A673 (cell line): Measurements from ENCODE around the gene DNAJC3.

Experiments
- CTCF ChIP-seq: fragments of 300-800, 200-600 bp; sonication (generic); conservative IDR thresholded peaks from 2 replicates; pipeline ENCODE4 v1.5.1; 2017; ENCODE audit warnings: low read depth, mild to moderate bottlenecking, antibody characterized with exemption, low read length, moderate library complexity, mixed read lengths
- EZH2 ChIP-seq: fragments of 200-600 bp; sonication (generic); IDR thresholded peaks from 2 replicates; pipeline ENCODE4 v1.6.1; 2017; ENCODE audit warnings: borderline replicate concordance, low read depth, mild to moderate bottlenecking, mixed read lengths, antibody characterized with exemption, low read length; ENCODE audit not compliant: poor library complexity, severe bottlenecking

- TF ChIP-seq CTCF (no peak), EZH2 (no peak)
Observed at GRCh38 chr13:95822303-95822702, 145.4 kb downstream of the DNAJC3 start.
